Glomerular endothelial cell (primary cell): ENCODE measurements around the gene SREBF1. TPM values are rescaled to one million over a fixed set of nuclear protein-coding genes. Genes with fewer than 3 reads are reported as not detected.
"Not testable (repeated sequence)": the region's sequence is repeated elsewhere in the genome, so short reads cannot be mapped to it uniquely, and the experiment has no call there.

Source experiments
- DNase-seq: peaks from one replicate; pipeline ENCODE4 v3.0.0-alpha.2; 2011; ENCODE audit warnings: low read depth, low spot score; ENCODE audit errors: extremely low read depth
- total RNA-seq: library from RNA; depleted of rRNA; stranded (reverse); fragments of >200 nt; gene quantifications from 2 replicates; pipeline ENCODE4 v1.2.3, GENCODE V29; 2015

Gene SREBF1
- total RNA-seq, 1 donor from 2014 or later = 121 TPM

GRCh38 chr17:17813725-17814095 is 23.1 kb downstream of the SREBF1 start:
- DNase-seq = no peak

DNA sequence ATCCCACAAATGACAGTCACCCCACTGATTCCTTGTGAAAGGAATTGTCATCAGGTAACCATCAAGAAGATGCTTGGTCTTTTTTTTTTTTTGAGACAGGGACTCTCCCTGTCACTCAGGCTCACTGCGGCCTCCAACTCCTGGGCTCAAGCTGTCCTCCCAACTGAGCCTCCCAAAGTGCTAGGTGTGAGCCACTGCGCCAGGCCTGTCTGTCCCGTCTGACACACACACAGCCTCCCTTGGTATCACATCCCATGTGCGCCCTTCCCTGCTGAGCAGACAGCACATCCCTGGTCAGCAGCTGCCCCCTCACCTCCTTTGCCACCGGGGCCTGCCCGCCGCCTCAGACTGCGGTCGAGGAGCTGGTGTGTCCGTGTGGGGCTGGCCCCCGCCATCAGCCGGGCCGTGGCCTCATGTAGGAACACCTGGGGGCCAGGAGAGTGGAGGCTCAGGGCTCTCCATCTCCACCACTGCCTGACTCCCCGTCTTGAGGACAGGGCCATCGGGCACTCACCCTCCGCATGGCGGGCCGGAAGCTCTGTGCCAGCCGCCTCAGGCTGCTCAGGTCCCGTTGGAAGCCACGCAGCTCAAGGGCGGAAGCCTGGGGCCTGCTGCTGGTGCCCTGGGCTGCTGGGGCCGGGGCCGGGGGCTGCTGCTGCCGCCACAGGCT is 23.6 kb downstream of the SREBF1 start:
- DNase-seq = no peak

- DNase-seq = no peak
Measured at GRCh38 chr17:17812211-17813054, 24.4 kb downstream of the SREBF1 start.

DNA sequence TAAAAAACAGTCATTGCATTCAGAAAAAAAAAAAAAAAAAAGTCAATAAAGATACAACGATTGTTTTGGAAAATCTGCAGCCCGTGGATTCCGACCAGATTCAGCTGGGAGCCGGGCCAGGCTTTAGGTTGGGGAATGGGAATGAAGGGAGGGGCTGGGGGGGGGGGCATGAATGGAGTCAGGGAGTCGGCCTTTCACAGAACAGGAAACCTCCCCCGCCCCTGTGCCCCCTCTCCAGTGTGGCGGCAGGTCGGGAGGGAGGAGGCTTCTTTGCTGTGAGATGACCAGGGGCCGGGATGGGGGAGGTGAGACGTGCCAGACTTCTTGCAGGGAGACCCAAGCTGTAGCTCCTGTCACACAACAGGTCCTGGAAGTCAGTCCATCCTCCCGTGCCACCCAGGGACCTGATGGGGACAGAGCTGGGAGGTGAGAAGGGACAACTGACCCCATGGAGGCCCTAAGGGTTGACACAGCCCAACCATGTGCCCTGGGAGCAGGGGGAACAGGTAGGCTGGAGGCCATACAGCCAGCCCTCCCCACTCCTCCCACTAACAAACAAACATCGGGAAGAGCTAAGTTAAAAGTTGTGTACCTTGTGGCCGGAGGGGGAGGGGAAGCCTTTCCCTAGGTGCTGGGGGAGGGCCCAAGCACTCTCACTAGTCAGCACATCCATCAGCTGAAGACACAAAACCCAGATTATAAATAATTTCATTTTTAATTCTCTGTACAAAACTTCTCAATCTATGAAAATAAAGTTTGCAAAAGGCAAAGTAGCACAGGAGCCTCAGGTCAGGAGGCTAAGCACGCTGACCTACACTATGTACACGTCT is 25.2 kb downstream of the SREBF1 start:
- DNase-seq = no peak

DNA sequence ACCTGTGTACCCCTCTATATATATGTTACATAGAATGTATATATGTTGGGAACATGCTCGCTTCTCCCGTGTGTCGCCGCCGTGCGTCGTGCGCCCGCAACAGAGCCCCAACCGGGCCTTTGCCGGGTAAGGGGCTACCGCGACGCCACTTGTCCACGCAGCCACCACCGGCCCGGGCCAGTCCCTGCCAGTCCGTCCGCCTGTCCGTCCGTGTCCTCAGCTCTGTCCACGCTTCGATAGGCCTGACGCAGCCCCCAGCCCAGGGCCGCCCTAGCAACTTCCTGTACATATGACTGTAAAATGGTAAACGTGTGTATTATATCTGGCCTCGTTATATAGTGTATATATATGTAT is 25.9 kb downstream of the SREBF1 start:
- no peak for DNase-seq

DNA sequence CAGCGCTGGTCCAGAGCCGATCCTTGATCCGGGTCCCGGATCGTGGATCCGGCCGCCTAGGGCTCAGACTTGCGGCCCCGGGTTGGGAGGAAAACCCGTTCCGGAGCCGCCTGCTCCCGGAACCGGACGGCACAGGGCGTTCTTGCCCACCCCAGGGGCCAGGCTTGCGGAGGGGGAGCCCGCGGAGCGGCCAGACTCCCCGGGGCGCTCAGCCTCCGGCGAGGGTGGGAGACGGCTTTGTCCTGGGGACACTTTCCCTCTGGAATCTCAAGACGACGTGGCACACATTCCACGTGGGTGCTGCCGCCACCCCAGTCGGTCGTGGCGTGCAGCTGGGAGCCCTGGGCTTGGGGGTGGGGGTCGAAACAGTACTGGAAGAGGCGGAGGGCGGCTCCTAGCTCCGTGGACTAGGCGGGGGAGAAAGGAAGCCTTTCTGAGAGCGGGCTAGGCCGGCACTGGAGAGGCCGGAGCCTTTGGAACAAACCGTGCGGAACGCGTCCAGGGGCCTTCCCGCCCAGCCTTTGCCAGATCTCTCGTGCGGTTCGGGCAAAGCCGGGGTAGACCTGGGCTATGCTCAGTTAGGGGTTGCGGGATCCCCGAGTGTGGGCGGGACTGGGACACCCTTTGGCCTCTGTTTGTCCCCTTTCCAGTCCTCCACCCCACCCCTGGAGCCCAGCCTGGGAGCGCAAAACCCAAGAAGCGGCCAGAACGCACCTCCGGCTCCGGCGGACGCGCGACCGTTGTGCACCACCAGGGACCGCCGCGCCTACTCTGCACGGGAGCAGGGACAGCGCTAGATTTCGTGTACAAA is 26.5 kb downstream of the SREBF1 start:
- no peak for DNase-seq

DNA sequence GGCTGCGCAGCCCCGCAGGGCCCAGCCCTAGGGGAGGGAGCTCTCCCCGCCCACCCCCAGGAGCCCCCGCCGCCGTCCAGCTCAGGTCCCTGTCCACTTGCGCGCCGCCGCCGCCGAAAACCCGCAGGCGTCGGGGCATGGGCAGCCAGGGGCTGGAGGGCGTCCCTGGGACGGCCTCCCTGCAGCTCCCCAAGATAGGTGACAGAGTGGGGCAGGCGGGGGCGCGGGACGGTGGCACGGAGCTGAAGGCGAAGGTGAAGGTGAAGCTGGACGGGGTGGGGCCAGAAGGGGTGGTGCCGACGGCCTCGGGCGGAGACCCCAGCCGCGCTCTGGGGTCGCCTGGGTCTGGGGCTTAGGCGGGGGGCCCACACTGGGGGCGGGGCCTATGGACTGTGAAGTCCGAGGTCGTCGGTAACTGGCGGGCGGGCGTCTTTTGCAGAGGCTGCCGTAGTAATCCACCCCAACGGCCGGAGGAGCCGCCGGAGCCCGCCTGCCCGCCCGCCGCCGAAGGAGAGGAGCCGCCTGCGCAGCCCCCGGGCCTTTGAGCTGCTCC is 27.2 kb downstream of the SREBF1 start:
- no peak for DNase-seq

GRCh38 chr17:17808706-17809432 is 27.9 kb downstream of the SREBF1 start:
- DNase-seq = no peak

- DNase-seq = not testable (repeated sequence)
Measured at GRCh38 chr17:17808200-17808599, 28.6 kb downstream of the SREBF1 start.

- DNase-seq = no peak
Measured at GRCh38 chr17:17807440-17807839, 29.3 kb downstream of the SREBF1 start.

DNA sequence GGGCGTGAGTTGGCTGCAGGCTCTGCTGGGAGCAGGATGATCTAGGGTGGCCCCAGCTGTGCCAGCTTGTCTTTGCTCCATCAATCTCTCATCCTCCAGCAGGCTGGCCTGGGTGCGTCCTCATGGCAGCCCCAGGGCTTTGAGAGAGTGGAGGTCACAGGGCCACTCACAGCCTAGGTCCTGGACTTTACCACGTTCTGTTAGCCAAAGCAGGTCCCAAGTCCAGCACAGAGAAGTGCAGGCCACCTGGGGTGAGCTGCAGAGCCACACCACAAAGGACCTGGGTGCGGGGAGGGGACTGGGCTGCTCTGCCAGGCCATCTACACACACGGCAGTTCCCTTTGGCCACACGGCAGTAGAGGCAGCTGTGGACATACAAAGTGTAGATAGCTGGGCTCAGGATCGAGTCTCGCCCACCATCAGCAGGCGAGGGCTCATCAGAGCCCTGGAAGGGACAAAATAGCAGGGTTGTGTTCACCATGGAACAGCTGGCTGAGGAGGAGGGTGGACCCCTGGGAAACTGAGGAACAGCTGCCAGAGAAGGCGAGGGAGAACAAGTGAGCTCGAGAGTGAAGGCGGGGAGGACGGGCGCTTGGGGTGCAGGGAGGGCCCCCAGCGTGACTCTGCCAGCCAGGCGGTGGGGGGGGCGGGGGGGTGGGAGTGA is 30.0 kb downstream of the SREBF1 start:
- DNase-seq = no peak

DNA sequence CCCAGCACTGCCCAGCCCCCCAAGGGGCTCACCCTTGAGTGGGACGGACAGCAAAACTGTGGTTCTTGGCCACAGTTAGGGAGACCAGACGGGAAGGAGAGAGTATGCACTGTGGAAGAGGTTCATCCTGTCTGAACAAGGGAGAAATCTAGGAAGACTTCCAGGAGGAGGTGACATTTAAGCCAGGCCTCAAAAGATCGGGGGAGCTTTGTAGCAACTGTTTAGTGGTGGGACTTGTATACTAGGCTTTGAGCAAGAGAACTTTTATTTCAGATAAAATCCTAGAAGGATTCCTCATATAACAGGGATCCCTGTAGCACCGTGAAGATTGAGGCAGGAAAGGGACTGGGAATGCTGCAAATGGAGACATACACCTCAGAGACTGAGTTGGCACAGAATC is 30.8 kb downstream of the SREBF1 start:
- DNase-seq = no peak

DNA sequence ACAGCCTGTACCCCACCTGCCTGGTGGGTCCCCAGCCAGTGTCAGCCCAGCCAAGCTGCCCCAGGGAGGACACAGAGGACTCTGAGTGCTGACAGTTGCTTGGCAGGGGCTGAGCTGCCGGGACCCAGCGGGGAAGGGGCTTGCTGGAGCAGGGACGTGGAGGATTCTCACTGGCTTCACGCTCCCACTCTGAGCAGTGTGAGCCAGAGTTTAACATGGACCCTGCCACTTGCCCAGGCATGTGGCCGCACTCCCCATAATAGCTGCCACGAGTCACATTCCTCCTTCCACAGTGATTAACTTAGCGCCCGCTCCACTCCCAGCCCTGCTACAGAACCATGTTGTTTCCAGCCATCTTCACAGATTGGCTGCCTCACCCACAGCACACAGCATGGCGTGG is 31.2 kb downstream of the SREBF1 start:
- DNase-seq = no peak

DNA sequence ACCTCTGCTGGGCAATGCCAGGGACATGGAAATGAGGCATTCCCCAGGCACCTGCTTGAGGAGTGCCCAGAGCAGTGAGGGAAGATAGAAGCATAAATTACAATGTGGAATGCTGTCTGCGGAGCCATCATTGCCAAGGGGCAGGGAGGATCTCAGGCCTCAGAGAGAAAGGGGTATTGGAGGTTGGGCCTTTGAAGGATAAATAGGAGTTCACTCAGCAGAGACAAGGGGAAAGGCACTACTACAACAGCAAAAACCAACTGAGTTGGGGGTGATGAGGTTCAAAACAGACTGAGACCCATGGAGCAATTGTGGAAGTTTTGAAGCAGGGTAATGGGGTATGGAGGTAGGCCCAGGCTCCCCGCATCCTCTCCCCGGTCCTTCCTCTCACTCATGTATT is 32.8 kb downstream of the SREBF1 start:
- DNase-seq = no peak

DNA sequence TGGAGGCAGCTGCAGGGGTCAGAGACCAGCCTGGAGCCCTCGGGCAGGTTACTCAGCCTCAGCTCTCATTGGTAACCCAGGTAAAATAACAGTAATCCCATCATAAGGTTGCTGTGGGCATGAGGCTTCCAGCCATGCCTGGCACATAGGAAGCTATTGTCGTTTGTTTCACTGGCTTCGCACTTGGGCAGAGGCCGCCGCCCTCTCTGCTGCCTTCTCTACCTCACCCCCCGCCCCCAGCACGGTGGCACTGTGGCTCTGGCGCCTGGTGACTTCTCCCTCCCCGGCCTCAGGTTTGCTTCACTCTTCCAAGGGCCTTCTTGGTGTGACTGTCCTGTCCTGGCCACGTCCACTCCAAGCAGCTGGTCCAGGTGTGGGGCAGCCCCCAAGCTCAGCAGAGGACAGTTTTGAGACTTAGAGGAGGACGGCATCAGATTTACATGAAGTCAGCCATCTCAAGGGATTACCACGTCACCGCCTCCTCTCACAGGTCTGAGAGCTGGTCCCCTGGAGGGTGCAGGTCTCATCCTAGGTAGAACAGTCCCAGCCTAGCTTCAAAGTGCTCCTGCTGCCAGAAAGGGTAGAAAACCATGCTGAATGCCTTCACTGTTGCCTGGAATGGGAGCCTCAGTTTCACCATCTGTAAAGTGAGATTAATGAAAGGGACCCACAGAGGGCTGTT is 34.8 kb downstream of the SREBF1 start:
- DNase-seq = no peak

- no peak for DNase-seq
Measured at GRCh38 chr17:17800504-17801021, 36.2 kb downstream of the SREBF1 start.

DNA sequence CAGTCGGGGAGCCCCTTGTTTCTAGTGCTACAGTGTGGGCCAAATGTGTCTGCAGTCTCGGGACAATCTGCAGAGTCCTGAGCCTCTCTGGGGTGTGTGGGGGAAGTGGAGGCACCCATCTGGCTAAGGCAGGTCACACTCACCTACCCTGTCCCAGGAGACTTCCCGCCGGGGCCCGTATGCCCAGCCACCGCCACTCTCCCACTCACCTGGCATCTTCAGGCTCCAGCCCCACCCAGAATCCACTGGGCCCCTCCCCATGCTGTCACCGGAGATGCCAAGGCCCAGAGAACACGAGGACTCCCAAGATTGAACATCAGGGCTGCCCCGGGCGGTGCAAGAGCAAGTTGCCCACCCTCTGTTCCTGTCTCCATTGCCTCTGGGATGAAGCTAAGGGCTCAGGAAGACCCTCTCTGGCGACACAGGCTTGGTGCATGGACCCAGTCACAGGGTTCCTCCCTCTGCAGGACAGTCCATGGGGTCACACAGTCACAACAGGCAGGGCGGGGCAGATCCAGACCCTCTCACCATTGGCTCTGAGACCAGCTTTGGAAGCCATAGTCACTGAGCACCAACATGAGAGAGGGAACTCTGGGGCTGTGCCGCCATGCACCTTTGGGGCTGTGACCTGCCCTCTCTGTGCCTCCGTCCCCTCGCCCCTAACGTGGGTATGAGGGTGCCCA is 38.1 kb downstream of the SREBF1 start:
- no peak for DNase-seq

DNA sequence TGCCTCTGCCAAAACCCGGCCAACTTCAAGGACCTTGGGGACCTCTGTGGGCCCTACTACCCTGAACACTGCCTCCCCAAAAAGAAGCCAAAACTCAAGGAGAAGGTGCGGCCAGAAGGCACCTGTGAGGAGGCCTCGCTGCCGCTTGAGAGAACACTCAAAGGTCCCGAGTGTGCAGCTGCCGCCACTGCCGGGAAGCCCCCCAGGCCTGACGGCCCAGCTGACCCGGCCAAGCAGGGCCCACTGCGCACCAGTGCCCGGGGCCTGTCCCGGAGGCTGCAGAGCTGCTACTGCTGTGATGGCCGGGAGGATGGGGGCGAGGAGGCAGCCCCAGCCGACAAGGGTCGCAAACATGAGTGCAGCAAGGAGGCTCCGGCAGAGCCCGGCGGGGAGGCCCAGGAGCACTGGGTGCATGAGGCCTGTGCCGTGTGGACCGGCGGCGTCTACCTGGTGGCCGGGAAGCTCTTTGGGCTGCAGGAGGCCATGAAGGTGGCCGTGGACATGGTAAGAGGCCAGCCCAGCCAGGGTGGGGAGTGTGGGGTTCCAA is 38.7 kb downstream of the SREBF1 start:
- no peak for DNase-seq
